GM12872 (cell line): ENCODE results near the gene ANKIB1.
A peak's percentile ranks its signal among the peaks of the same experiment; 100 is the strongest.

ENCODE experiments used
- CTCF ChIP-seq: IDR thresholded peaks from 3 replicates; pipeline ENCODE4 v1.5.1; 2011; ENCODE audit warnings: low read depth, mild to moderate bottlenecking, low read length, moderate library complexity; ENCODE audit not compliant: insufficient read depth

ANKIB1 gene

GRCh38 chr7:92245487-92246359 is at the start of gene ANKIB1, which contains the start of gene KRIT1:
Gene ANKIB1, plus strand, starts transcription at chr7:92245974. Its CDS starts 49,005 bp downstream, at chr7:92294979.
Gene KRIT1, minus strand, starts transcription at chr7:92245914. Its CDS starts 3,779 bp downstream, at chr7:92242135.
- 0 out of 3 replicates have a peak, but pooled peaks have one; percentile 17 for TF ChIP-seq CTCF

GRCh38 chr7:92200791-92201190 is 45.0 kb upstream of the ANKIB1 start:
- TF ChIP-seq CTCF = no peak

GRCh38 chr7:92205987-92206386 is 39.8 kb upstream of the ANKIB1 start:
- TF ChIP-seq CTCF = no peak

- no peak for TF ChIP-seq CTCF
Measured at GRCh38 chr7:92206672-92207071, 39.1 kb upstream of the ANKIB1 start.

GRCh38 chr7:92221766-92222165 is 24.0 kb upstream of the ANKIB1 start:
- no peak for TF ChIP-seq CTCF

GRCh38 chr7:92226981-92227380 is 18.8 kb upstream of the ANKIB1 start:
- TF ChIP-seq CTCF = no peak

GRCh38 chr7:92228100-92228499 is 17.7 kb upstream of the ANKIB1 start:
- TF ChIP-seq CTCF = no peak
